GM19372 (cell line): Measurements from ENCODE around the gene PTCHD1.

ENCODE experiments used
- ATAC-seq: cut with Tn5 transposase; IDR thresholded peaks from one replicate; pipeline ENCODE4 v1.9.1; 2021; ENCODE audit warnings: mild to moderate bottlenecking, low read depth, moderate library complexity; ENCODE audit not compliant: unreplicated experiment

The PTCHD1 gene

GRCh38 chrX:23390979-23391378, 56.3 kb downstream of the PTCHD1 start:
- no peak for ATAC-seq

GRCh38 chrX:23392195-23392594, 57.5 kb downstream of the PTCHD1 start:
- ATAC-seq: no peak

- no peak for ATAC-seq
Observed at GRCh38 chrX:23394421-23394820, 59.8 kb downstream of the PTCHD1 start.

GRCh38 chrX:23396263-23396662, 61.6 kb downstream of the PTCHD1 start:
- ATAC-seq: no peak

GRCh38 chrX:23398570-23398969, 63.9 kb downstream of the PTCHD1 start:
- ATAC-seq: no peak

GRCh38 chrX:23403849-23404248, 69.2 kb downstream of the PTCHD1 start:
- ATAC-seq: no peak

- no peak for ATAC-seq
Observed at GRCh38 chrX:23422912-23423311, 88.3 kb downstream of the PTCHD1 start.

- ATAC-seq: no peak
Observed at GRCh38 chrX:23434356-23434884, 99.8 kb downstream of the PTCHD1 start.

GRCh38 chrX:23435108-23435507, 100.5 kb downstream of the PTCHD1 start:
- ATAC-seq: no peak

- ATAC-seq: no peak
Observed at GRCh38 chrX:23435575-23435974, 100.9 kb downstream of the PTCHD1 start.

- no peak for ATAC-seq
Observed at GRCh38 chrX:23436875-23437274, 102.2 kb downstream of the PTCHD1 start.

- no peak for ATAC-seq
Observed at GRCh38 chrX:23451266-23451665, 116.6 kb downstream of the PTCHD1 start.
